ENCODE data around the gene RELT.

- TF ChIP-seq ELK3 (CRISPR knock-in tag; IDR thresholded peaks at IDR 0.05) (no peak), ZBTB40 (IDR thresholded peaks at IDR 0.05) (no peak), ZBTB40 (CRISPR knock-in tag; IDR thresholded peaks at IDR 0.05) (no peak), NR2C2 (CRISPR knock-in tag; IDR thresholded peaks at IDR 0.05) (no peak), NR2C2 (tag; IDR thresholded peaks at IDR 0.05) (no peak), TARDBP (IDR thresholded peaks at IDR 0.05) (no peak), ZBTB12 (CRISPR knock-in tag; IDR thresholded peaks at IDR 0.05) (no peak), ZBTB1 (CRISPR knock-in tag; IDR thresholded peaks at IDR 0.05; ENCODE audit: borderline replicate concordance, low read depth) (no peak), MXI1 (IDR thresholded peaks at IDR 0.05; ENCODE audit: low read depth, low read length) (no peak)
- TF ChIP-seq, protein P1, sequence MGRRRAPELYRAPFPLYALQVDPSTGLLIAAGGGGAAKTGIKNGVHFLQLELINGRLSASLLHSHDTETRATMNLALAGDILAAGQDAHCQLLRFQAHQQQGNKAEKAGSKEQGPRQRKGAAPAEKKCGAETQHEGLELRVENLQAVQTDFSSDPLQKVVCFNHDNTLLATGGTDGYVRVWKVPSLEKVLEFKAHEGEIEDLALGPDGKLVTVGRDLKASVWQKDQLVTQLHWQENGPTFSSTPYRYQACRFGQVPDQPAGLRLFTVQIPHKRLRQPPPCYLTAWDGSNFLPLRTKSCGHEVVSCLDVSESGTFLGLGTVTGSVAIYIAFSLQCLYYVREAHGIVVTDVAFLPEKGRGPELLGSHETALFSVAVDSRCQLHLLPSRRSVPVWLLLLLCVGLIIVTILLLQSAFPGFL (CRISPR knock-in tag; IDR thresholded peaks at IDR 0.05): no peak
Measured at GRCh38 chr11:73327812-73328364, 48.3 kb upstream of the RELT start.

Data from K562 (cell line).